Thymus (tissue), 11 donors: Measurements from ENCODE around the gene TTLL13. TPM values are rescaled to one million over a fixed set of nuclear protein-coding genes. Genes with fewer than 3 reads are reported as not detected.
A peak's percentile ranks its signal among the peaks of the same experiment; 100 is the strongest.

Experiments used
- DNase-seq, 9 donors: peaks; one replicate each; pipeline ENCODE4 v3.0.0-alpha.2; 2013; ENCODE audit warnings: low spot score in 9 of 9, low read depth in 6 of 9, missing footprints in 1 of 9
- H3K27ac ChIP-seq, 2 donors: one replicate each; pipeline ENCODE4 v1.5.1; 2013; ENCODE audit warnings: control low read depth in 1 of 2, low read depth in 1 of 2, low read length in 1 of 2, mild to moderate bottlenecking in 1 of 2, moderate library complexity in 1 of 2
- H3K27me3 ChIP-seq, 2 donors: one replicate each; pipeline ENCODE4 v1.5.1; 2013; ENCODE audit warnings: low read length in 1 of 2; ENCODE audit not compliant: control insufficient read depth in 2 of 2, insufficient read depth in 1 of 2
- H3K36me3 ChIP-seq, 2 donors: one replicate each; pipeline ENCODE4 v1.5.1; 2013; ENCODE audit warnings: low read length in 1 of 2, mild to moderate bottlenecking in 1 of 2, moderate library complexity in 1 of 2; ENCODE audit not compliant: control insufficient read depth in 2 of 2, insufficient read depth in 2 of 2
- H3K4me1 ChIP-seq, 2 donors: one replicate each; pipeline ENCODE4 v1.5.1; 2013; ENCODE audit warnings: low read length in 2 of 2; ENCODE audit not compliant: control insufficient read depth in 2 of 2, insufficient read depth in 2 of 2
- H3K4me3 ChIP-seq, 2 donors: one replicate each; pipeline ENCODE4 v1.5.1; 2013; ENCODE audit warnings: low read length in 2 of 2, control low read depth in 1 of 2, mild to moderate bottlenecking in 1 of 2
- H3K9me3 ChIP-seq, 2 donors: one replicate each; pipeline ENCODE4 v1.5.1; 2013; ENCODE audit warnings: low read length in 1 of 2, mild to moderate bottlenecking in 1 of 2; ENCODE audit not compliant: control insufficient read depth in 2 of 2, insufficient read depth in 1 of 2
- WGBS: extraction: QIAGEN DNeasy Blood & Tissue Kit; methylation state at CpG from one replicate; pipeline ENCODE4 v1.1.7; 2013; 5-methylcytosine and 5-hydroxymethylcytosine counted together
- polyA plus RNA-seq: library from polyadenylated mRNA; stranded (reverse); fragments of 200-250 nt; gene quantifications from one replicate; pipeline ENCODE4 v1.2.3, GENCODE V29; 2013
- total RNA-seq: library from RNA; stranded (reverse); fragments of 120-200 nt; gene quantifications from one replicate; pipeline ENCODE4 v1.2.4, GENCODE V29; 2013
- donor health status: healthy.

The TTLL13 gene
- total and polyA plus RNA-seq, 2 donors: 0.14 to 0.32 TPM

- 98% methylated on average over 17 of the region's 17 CpGs for WGBS
- H3K9me3 ChIP-seq: peaks cover 0 to 4% of the 10 kb centered on the region in 2 donors
- DNase-seq: no peak
- no peak overlapping the region for H3K27ac ChIP-seq
- no peaks in the 10 kb centered on the region for H3K27me3 ChIP-seq
- H3K36me3 ChIP-seq: peaks cover 67 to 71% of the 10 kb centered on the region in 2 donors
- peaks cover under 1 to 2% of the 10 kb centered on the region in 2 donors for H3K4me1 ChIP-seq
- no peak overlapping the region for H3K4me3 ChIP-seq
Measured at GRCh38 chr15:90225047-90225446, 24.3 kb upstream of the TTLL13 start.

GRCh38 chr15:90225504-90226234 lies 23.7 kb upstream of the TTLL13 start:
- peaks cover 6 to 8% of the 10 kb centered on the region in 2 donors for H3K4me1 ChIP-seq
- no peak overlapping the region for H3K27ac ChIP-seq

GRCh38 chr15:90227336-90227735 lies 22.0 kb upstream of the TTLL13 start:
- peaks cover 20 to 25% of the 10 kb centered on the region in 2 donors for H3K4me1 ChIP-seq
- H3K4me3 ChIP-seq: no peak overlapping the region
- no peak for DNase-seq
- H3K36me3 ChIP-seq: peaks cover 62 to 76% of the 10 kb centered on the region in 2 donors
- over 99% methylated on average over 7 of the region's 7 CpGs for WGBS
- no peaks in the 10 kb centered on the region for H3K27me3 ChIP-seq
- peaks cover 0 to 4% of the 10 kb centered on the region in 2 donors for H3K9me3 ChIP-seq
- no peak overlapping the region for H3K27ac ChIP-seq

More at GRCh38 chr15:90225504-90226234, 23.7 kb upstream of the TTLL13 start:
- no peak for DNase-seq
- peaks cover 69 to 78% of the 10 kb centered on the region in 2 donors for H3K36me3 ChIP-seq
- WGBS: 95% methylated on average over 18 of the region's 18 CpGs
- H3K27me3 ChIP-seq: no peaks in the 10 kb centered on the region
- peaks cover 0 to 4% of the 10 kb centered on the region in 2 donors for H3K9me3 ChIP-seq
- no peak overlapping the region for H3K4me3 ChIP-seq

GRCh38 chr15:90227816-90228772 lies 21.3 kb upstream of the TTLL13 start:
- Histone ChIP-seq H3K27ac (no peak overlapping the region), H3K36me3 (peaks cover 62 to 69% of the 10 kb centered on the region in 2 donors), H3K27me3 (no peaks in the 10 kb centered on the region), H3K4me3 (no peak overlapping the region), H3K4me1 (peaks cover 23 to 33% of the 10 kb centered on the region in 2 donors), H3K9me3 (peaks cover 0 to 4% of the 10 kb centered on the region in 2 donors)
- DNase-seq: no peak
- 96% methylated on average over 38 of the region's 38 CpGs for WGBS

DNA sequence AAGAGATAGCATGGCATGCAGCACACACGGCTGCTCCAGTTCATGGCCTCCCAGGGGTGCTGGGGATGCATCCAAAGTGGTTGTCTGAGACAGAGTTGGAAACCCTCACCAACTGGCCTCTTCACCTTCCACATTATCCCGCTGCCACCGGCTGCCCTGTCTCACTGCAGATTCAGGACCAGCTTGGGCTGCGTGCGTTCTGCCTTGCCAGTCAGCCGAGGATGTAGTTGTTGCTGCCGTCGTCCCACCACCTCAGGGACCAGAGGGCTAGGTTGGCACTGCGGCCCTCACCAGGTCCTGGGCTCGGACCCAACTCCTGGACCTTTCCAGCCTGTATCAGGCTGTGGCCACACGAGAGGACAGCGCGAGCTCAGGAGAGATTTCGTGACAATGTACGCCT lies 20.4 kb upstream of the TTLL13 start:
- WGBS: 99% methylated on average over 15 of the region's 15 CpGs
- no peak for DNase-seq

DNA sequence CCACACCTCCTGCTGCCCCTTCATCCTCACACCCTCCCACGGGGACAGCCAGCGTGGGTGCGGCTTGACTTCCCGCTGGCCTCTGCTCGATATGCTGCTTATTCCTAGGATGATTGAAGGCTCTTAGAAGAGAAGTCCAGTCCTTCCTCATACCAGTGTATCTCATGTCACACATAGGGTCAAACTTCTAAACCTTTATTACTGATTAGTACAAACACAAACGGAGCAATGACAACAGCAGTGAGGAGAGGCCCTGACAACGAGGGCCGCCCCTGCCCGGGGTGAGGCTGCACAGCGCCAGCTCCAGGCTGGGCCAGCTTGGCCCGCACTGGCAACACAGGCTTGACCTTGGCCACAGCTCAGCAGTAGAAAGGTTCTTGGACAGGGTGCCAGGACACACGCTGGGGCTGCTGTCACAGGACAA lies 19.3 kb upstream of the TTLL13 start:
- H3K27ac ChIP-seq: no peak overlapping the region
- H3K9me3 ChIP-seq: peaks cover 2 to 4% of the 10 kb centered on the region in 2 donors
- no peak overlapping the region for H3K4me3 ChIP-seq
- WGBS: 96% methylated on average over 12 of the region's 12 CpGs
- no peaks in the 10 kb centered on the region for H3K27me3 ChIP-seq
- DNase-seq: no peak
- peaks cover 27 to 44% of the 10 kb centered on the region in 2 donors for H3K4me1 ChIP-seq
- H3K36me3 ChIP-seq: peaks cover 42 to 49% of the 10 kb centered on the region in 2 donors

More for the DNA sequence above, 20.4 kb upstream of the TTLL13 start:
- H3K4me1 ChIP-seq: peaks cover 23 to 35% of the 10 kb centered on the region in 2 donors
- no peaks in the 10 kb centered on the region for H3K27me3 ChIP-seq
- H3K27ac ChIP-seq: no peak overlapping the region
- no peak overlapping the region for H3K4me3 ChIP-seq
- peaks cover 53 to 61% of the 10 kb centered on the region in 2 donors for H3K36me3 ChIP-seq
- H3K9me3 ChIP-seq: peaks cover 2 to 4% of the 10 kb centered on the region in 2 donors

GRCh38 chr15:90230610-90231009 lies 18.7 kb upstream of the TTLL13 start:
- no peak for DNase-seq
- 89% methylated on average over 8 of the region's 8 CpGs for WGBS

DNA sequence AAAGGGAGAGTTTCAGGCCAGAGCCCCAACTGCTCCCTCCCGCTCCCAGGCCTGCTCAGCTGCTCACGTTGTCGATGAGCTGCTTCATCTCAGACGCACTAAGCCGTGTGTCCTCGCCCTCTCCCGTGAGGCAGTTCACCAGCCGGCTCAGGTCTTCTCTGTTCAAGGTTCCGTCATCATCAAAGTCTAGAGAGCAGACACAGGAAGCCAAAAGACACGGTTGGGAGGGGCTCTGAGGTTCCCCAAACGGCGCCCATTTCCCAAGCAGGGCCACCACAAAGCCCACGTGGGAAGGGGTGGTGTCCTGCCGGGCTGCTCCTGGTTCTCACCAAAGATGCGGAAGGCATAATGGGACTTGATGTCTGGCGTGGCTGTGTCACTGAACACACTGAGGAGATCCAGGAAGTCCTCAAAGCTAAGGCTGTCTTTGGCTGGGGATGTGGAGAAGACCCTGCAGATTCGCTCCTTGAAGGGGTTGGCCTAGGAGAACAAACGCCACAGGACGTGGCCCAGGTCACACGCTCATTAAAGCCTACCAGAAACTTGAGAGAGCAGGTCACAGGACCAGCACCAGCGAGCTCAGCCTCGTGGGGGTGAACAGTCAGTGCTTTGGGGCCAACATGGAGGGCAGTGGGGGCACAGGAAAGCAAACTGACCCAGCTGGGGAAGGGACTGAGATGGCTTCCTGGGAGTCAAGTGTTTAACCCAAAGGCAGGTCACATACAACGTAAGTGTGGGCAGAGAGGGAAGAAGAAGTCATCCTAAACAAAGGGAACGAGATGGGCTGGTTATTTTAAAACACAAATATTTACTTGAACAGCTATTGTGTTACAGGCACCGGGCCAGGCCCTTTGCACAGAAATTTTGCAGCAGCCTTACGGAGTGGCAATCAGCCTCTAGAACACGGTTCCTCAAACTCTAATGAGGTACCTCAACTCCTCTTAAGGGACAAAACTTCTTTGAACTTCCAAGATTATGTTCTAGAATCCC lies 18.0 kb upstream of the TTLL13 start:
- H3K36me3 ChIP-seq: peaks cover 34 to 39% of the 10 kb centered on the region in 2 donors
- 28% methylated on average over 27 of the region's 27 CpGs for WGBS
- peaks cover 2 to 4% of the 10 kb centered on the region in 2 donors for H3K9me3 ChIP-seq
- H3K27me3 ChIP-seq: no peaks in the 10 kb centered on the region
- peaks cover 27 to 44% of the 10 kb centered on the region in 2 donors for H3K4me1 ChIP-seq
- H3K27ac ChIP-seq: peak overlapping the region; percentile 88 to 96
- peak; percentile 55 to 94 (median 76) for DNase-seq
- H3K4me3 ChIP-seq: peak overlapping the region; percentile 40 to 41

More at GRCh38 chr15:90230610-90231009, 18.7 kb upstream of the TTLL13 start:
- peak overlapping the region; percentile 55 to 88 for H3K27ac ChIP-seq
- H3K36me3 ChIP-seq: peaks cover 37 to 44% of the 10 kb centered on the region in 2 donors
- H3K27me3 ChIP-seq: no peaks in the 10 kb centered on the region
- peaks cover 27 to 44% of the 10 kb centered on the region in 2 donors for H3K4me1 ChIP-seq
- H3K4me3 ChIP-seq: peak overlapping the region; percentile 40 to 41
- peaks cover 2 to 4% of the 10 kb centered on the region in 2 donors for H3K9me3 ChIP-seq
